Measurements from ENCODE around the gene INTS14. TPM values are rescaled to one million over a fixed set of nuclear protein-coding genes. Genes with fewer than 3 reads are reported as not detected.

INTS14 gene
- total and polyA plus RNA-seq, 2 experiments from 2014 or later: 28.6 to 45.7 TPM

DNA sequence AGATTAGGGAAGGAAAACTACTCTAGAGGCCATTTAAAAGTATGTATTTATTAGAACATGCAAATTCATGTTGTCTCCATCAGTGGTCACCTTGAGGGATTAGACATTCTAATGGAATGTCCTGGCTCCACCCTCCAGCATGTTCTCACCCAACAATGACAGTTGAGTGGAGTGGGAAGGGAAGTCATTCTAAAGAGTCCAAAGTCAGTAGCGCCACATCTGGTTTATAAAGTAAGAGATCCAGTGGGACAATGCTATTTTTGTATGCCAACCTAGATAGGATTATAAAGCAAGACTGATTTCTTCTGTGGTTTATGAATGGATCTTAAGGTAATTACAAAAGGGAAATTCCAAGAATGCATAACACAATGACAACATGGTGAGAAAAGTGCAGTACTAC is 44.1 kb upstream of the INTS14 start:
- Histone ChIP-seq H3K4me1 (ENCODE audit: insufficient read depth) (no peaks in the 10 kb centered on the region), H3K36me3 (replicated peaks; ENCODE audit: insufficient read depth, low read depth) (no peaks in the 10 kb centered on the region), H2AFZ (no peak overlapping the region), H3K27ac (no peak overlapping the region), H3K9me2 (replicated peaks; ENCODE audit: insufficient read depth) (no peaks in the 10 kb centered on the region), H3K4me2 (no peak overlapping the region), H3K4me3 (no peak overlapping the region), H4K20me1 (ENCODE audit: insufficient read depth, poor library complexity, severe bottlenecking) (no peaks in the 10 kb centered on the region), H3K27me3 (no peaks in the 10 kb centered on the region), H3K9me3 (ENCODE audit: low read depth) (no peaks in the 10 kb centered on the region), H3K79me2 (no peaks in the 10 kb centered on the region)
- DNase-seq (ENCODE audit: low spot score): no peak
- WGBS (ENCODE audit: low lambda C conversion rate, missing lambda C conversion rate): 100% methylated on average over 1 of the region's 1 CpG
- no peak for TF ChIP-seq EZH2 (IDR thresholded peaks at IDR 0.05; ENCODE audit: borderline replicate concordance)
- no peak for TF ChIP-seq EZH2phosphoT487 (IDR thresholded peaks at IDR 0.05; ENCODE audit: low read depth, severe bottlenecking, unreplicated experiment)
- TF ChIP-seq, protein P1, sequence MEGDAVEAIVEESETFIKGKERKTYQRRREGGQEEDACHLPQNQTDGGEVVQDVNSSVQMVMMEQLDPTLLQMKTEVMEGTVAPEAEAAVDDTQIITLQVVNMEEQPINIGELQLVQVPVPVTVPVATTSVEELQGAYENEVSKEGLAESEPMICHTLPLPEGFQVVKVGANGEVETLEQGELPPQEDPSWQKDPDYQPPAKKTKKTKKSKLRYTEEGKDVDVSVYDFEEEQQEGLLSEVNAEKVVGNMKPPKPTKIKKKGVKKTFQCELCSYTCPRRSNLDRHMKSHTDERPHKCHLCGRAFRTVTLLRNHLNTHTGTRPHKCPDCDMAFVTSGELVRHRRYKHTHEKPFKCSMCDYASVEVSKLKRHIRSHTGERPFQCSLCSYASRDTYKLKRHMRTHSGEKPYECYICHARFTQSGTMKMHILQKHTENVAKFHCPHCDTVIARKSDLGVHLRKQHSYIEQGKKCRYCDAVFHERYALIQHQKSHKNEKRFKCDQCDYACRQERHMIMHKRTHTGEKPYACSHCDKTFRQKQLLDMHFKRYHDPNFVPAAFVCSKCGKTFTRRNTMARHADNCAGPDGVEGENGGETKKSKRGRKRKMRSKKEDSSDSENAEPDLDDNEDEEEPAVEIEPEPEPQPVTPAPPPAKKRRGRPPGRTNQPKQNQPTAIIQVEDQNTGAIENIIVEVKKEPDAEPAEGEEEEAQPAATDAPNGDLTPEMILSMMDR (IDR thresholded peaks at IDR 0.05; ENCODE audit: poor library complexity): no peak

DNA sequence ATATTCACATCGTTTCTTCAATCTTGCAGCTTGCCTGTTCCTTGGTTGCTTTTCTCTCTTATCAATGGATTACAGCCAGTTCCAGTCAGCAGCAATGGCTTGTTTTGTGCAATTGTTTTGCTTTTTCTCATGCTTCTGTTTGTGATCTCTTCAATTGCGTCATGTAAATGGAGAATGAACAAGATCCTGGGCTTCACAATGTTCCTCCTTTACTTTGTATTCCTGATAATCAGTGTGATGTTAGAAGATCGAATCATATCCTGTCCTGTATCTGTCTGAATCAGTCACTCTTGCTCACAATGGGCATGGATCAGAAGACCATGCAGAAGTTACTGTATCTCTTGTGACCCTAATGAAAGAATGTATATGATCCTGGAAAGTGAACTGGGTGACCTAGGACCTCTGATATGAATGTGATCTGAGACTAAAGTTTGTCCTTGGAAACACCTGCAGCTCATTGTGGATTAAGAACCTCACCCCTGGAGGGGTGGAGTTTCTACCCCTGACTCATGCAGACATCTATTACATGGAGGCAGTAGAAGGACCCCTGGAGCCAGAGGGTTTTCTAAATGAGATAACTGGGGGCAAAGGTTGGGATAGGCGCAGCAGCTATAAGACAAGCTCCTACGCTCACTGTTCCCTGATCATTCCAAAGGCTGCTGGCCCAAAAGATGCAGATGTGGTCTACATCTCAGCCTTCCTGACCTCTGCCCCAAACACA is 43.0 kb upstream of the INTS14 start:
- H3K4me2 ChIP-seq: no peak overlapping the region
- no peaks in the 10 kb centered on the region for H3K9me3 ChIP-seq (ENCODE audit: low read depth)
- no peaks in the 10 kb centered on the region for H3K27me3 ChIP-seq
- H3K27ac ChIP-seq: no peak overlapping the region
- no peaks in the 10 kb centered on the region for H4K20me1 ChIP-seq (ENCODE audit: insufficient read depth, poor library complexity, severe bottlenecking)
- no peak for DNase-seq (ENCODE audit: low spot score)
- H3K79me2 ChIP-seq: no peaks in the 10 kb centered on the region
- H3K9me2 ChIP-seq (replicated peaks; ENCODE audit: insufficient read depth): no peaks in the 10 kb centered on the region
- no peak overlapping the region for H2AFZ ChIP-seq
- 83% methylated on average over 5 of the region's 5 CpGs for WGBS (ENCODE audit: low lambda C conversion rate, missing lambda C conversion rate)
- no peak overlapping the region for H3K4me3 ChIP-seq
- H3K36me3 ChIP-seq (replicated peaks; ENCODE audit: insufficient read depth, low read depth): no peaks in the 10 kb centered on the region
- no peak for TF ChIP-seq EZH2 (IDR thresholded peaks at IDR 0.05; ENCODE audit: borderline replicate concordance)
- TF ChIP-seq, protein P1 (IDR thresholded peaks at IDR 0.05; ENCODE audit: poor library complexity): no peak
- TF ChIP-seq EZH2phosphoT487 (IDR thresholded peaks at IDR 0.05; ENCODE audit: low read depth, severe bottlenecking, unreplicated experiment): no peak
- H3K4me1 ChIP-seq (ENCODE audit: insufficient read depth): no peaks in the 10 kb centered on the region

DNA sequence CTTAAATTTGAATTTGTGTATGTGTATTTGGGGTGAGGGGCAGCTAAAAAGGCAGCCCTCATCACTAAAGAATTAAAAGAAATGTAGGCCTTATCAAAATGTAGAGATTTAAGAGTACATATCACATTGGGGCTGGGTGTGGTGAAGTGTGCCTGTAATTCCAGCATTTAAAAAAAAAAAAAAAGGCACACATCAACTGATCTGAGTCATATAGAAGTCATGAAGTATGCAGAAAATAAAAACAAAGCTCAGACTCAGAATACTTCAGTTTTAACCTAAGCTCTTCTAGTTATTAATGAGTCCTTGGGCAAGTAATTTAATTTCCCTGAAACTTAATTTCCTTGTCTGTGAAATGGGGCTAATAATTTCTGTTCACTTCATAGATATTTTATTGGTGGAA is 42.4 kb upstream of the INTS14 start:
- Histone ChIP-seq H3K79me2 (no peaks in the 10 kb centered on the region), H3K27ac (no peak overlapping the region), H4K20me1 (ENCODE audit: insufficient read depth, poor library complexity, severe bottlenecking) (no peaks in the 10 kb centered on the region), H3K4me1 (ENCODE audit: insufficient read depth) (no peaks in the 10 kb centered on the region), H3K4me3 (no peak overlapping the region), H3K9me2 (replicated peaks; ENCODE audit: insufficient read depth) (no peaks in the 10 kb centered on the region), H3K36me3 (replicated peaks; ENCODE audit: insufficient read depth, low read depth) (no peaks in the 10 kb centered on the region), H3K4me2 (no peak overlapping the region), H2AFZ (no peak overlapping the region), H3K27me3 (no peaks in the 10 kb centered on the region), H3K9me3 (ENCODE audit: low read depth) (no peaks in the 10 kb centered on the region)
- no peak for TF ChIP-seq EZH2 (IDR thresholded peaks at IDR 0.05; ENCODE audit: borderline replicate concordance)
- TF ChIP-seq, protein P1 (IDR thresholded peaks at IDR 0.05; ENCODE audit: poor library complexity): no peak
- no peak for TF ChIP-seq EZH2phosphoT487 (IDR thresholded peaks at IDR 0.05; ENCODE audit: low read depth, severe bottlenecking, unreplicated experiment)
- no peak for DNase-seq (ENCODE audit: low spot score)

Measured in hepatocyte (in vitro differentiated cells).